Activated naive CD8-positive, alpha-beta T cell (primary cell): ENCODE results near the gene GABRA1.

Source experiments
- H3K27ac Mint-ChIP-seq: one replicate; pipeline ENCODE4 v1.8.0; 2021; ENCODE audit warnings: mixed read lengths
- H3K27me3 Mint-ChIP-seq: one replicate; pipeline ENCODE4 v1.8.0; 2021; ENCODE audit warnings: mixed read lengths
- H3K36me3 Mint-ChIP-seq: one replicate; pipeline ENCODE4 v1.8.0; 2021; ENCODE audit warnings: mixed read lengths
- H3K4me1 Mint-ChIP-seq: one replicate; pipeline ENCODE4 v1.8.0; 2021; ENCODE audit warnings: low read depth, mixed read lengths
- H3K4me3 Mint-ChIP-seq: one replicate; pipeline ENCODE4 v1.8.0; 2021; ENCODE audit warnings: mild to moderate bottlenecking, mixed read lengths
- H3K9me3 Mint-ChIP-seq: one replicate; pipeline ENCODE4 v1.8.0; 2021; ENCODE audit warnings: low read depth, mixed read lengths

Gene GABRA1

GRCh38 chr5:161847941-161848391 lies at the start of gene GABRA1:
GABRA1 (plus strand) TSS chr5:161848120; CDS start chr5:161850811, 2,691 bp downstream.
- Mint-ChIP-seq H3K27me3 (peaks cover 16% of the 10 kb centered on the region), H3K27ac (no peak within 1 kb of the TSS), H3K4me1 (no peaks in the 10 kb centered on the region), H3K4me3 (no peak within 1 kb of the TSS), H3K9me3 (no peaks in the 10 kb centered on the region), H3K36me3 (no peaks in the 10 kb centered on the region)

- Mint-ChIP-seq H3K4me1 (no peaks in the 10 kb centered on the region), H3K27ac (no peak overlapping the region), H3K4me3 (no peak overlapping the region), H3K27me3 (no peaks in the 10 kb centered on the region), H3K36me3 (no peaks in the 10 kb centered on the region), H3K9me3 (no peaks in the 10 kb centered on the region)
These were observed 48.6 kb upstream of the GABRA1 start for GRCh38 chr5:161799316-161799715.

- Mint-ChIP-seq H3K27ac (no peak overlapping the region), H3K36me3 (no peaks in the 10 kb centered on the region), H3K27me3 (no peaks in the 10 kb centered on the region), H3K9me3 (peaks cover 3% of the 10 kb centered on the region), H3K4me3 (no peak overlapping the region), H3K4me1 (no peaks in the 10 kb centered on the region)
These were observed 43.7 kb upstream of the GABRA1 start for GRCh38 chr5:161804263-161804662.

GRCh38 chr5:161846746-161847145 lies 1.2 kb upstream of the GABRA1 start:
- Mint-ChIP-seq H3K4me3 (no peak overlapping the region), H3K9me3 (no peaks in the 10 kb centered on the region), H3K36me3 (no peaks in the 10 kb centered on the region), H3K27me3 (peaks cover 16% of the 10 kb centered on the region), H3K4me1 (no peaks in the 10 kb centered on the region), H3K27ac (no peak overlapping the region)

GRCh38 chr5:161847447-161847846 lies 473 bp upstream of the GABRA1 start:
- H3K36me3 Mint-ChIP-seq, result no peaks in the 10 kb centered on the region
- no peaks in the 10 kb centered on the region for H3K9me3 Mint-ChIP-seq
- no peak overlapping the region for H3K4me3 Mint-ChIP-seq
- H3K4me1 Mint-ChIP-seq, result no peaks in the 10 kb centered on the region
- H3K27me3 Mint-ChIP-seq, result peaks cover 16% of the 10 kb centered on the region
- no peak overlapping the region for H3K27ac Mint-ChIP-seq

- no peak overlapping the region for H3K4me3 Mint-ChIP-seq
- no peaks in the 10 kb centered on the region for H3K9me3 Mint-ChIP-seq
- no peaks in the 10 kb centered on the region for H3K4me1 Mint-ChIP-seq
- H3K27ac Mint-ChIP-seq, result no peak overlapping the region
- no peaks in the 10 kb centered on the region for H3K36me3 Mint-ChIP-seq
- peaks cover 16% of the 10 kb centered on the region for H3K27me3 Mint-ChIP-seq
These were observed 2.6 kb downstream of the GABRA1 start for GRCh38 chr5:161850491-161850890.

GRCh38 chr5:161851691-161852299 lies 3.9 kb downstream of the GABRA1 start:
- Mint-ChIP-seq H3K27ac (no peak overlapping the region), H3K4me1 (no peaks in the 10 kb centered on the region), H3K36me3 (no peaks in the 10 kb centered on the region), H3K4me3 (no peak overlapping the region), H3K27me3 (peaks cover 14% of the 10 kb centered on the region), H3K9me3 (no peaks in the 10 kb centered on the region)

- Mint-ChIP-seq H3K4me3 (no peak overlapping the region), H3K4me1 (no peaks in the 10 kb centered on the region)
These were observed 9.4 kb downstream of the GABRA1 start for GRCh38 chr5:161857358-161857757.

GRCh38 chr5:161863259-161863658 lies 15.3 kb downstream of the GABRA1 start:
- Mint-ChIP-seq H3K36me3 (no peaks in the 10 kb centered on the region), H3K9me3 (peaks cover 6% of the 10 kb centered on the region), H3K4me1 (no peaks in the 10 kb centered on the region), H3K4me3 (no peak overlapping the region), H3K27me3 (no peaks in the 10 kb centered on the region), H3K27ac (no peak overlapping the region)

More at GRCh38 chr5:161857358-161857757, 9.4 kb downstream of the GABRA1 start:
- H3K27ac Mint-ChIP-seq, result no peak overlapping the region
- H3K36me3 Mint-ChIP-seq, result no peaks in the 10 kb centered on the region
- peaks cover 7% of the 10 kb centered on the region for H3K9me3 Mint-ChIP-seq
- no peaks in the 10 kb centered on the region for H3K27me3 Mint-ChIP-seq

GRCh38 chr5:161863811-161864210 lies 15.9 kb downstream of the GABRA1 start:
- Mint-ChIP-seq H3K9me3 (peaks cover under 1% of the 10 kb centered on the region), H3K4me1 (no peaks in the 10 kb centered on the region), H3K36me3 (no peaks in the 10 kb centered on the region), H3K27ac (no peak overlapping the region), H3K27me3 (no peaks in the 10 kb centered on the region), H3K4me3 (no peak overlapping the region)

- Mint-ChIP-seq H3K9me3 (no peaks in the 10 kb centered on the region), H3K4me1 (no peaks in the 10 kb centered on the region), H3K27ac (no peak overlapping the region), H3K4me3 (no peak overlapping the region), H3K36me3 (no peaks in the 10 kb centered on the region), H3K27me3 (no peaks in the 10 kb centered on the region)
These were observed 17.6 kb downstream of the GABRA1 start for GRCh38 chr5:161865510-161865909.

GRCh38 chr5:161889971-161890370 lies 42.1 kb downstream of the GABRA1 start:
- Mint-ChIP-seq H3K9me3 (peaks cover 5% of the 10 kb centered on the region), H3K27ac (no peak overlapping the region), H3K4me1 (no peaks in the 10 kb centered on the region), H3K27me3 (no peaks in the 10 kb centered on the region), H3K36me3 (no peaks in the 10 kb centered on the region), H3K4me3 (no peak overlapping the region)

- no peak overlapping the region for H3K27ac Mint-ChIP-seq
These were observed 47.6 kb downstream of the GABRA1 start for GRCh38 chr5:161895514-161895913.

GRCh38 chr5:161897033-161897432 lies 49.1 kb downstream of the GABRA1 start:
- Mint-ChIP-seq H3K27me3 (no peaks in the 10 kb centered on the region), H3K36me3 (no peaks in the 10 kb centered on the region), H3K9me3 (no peaks in the 10 kb centered on the region), H3K27ac (no peak overlapping the region), H3K4me3 (no peak overlapping the region), H3K4me1 (no peaks in the 10 kb centered on the region)

More at GRCh38 chr5:161895514-161895913, 47.6 kb downstream of the GABRA1 start:
- Mint-ChIP-seq H3K4me1 (no peaks in the 10 kb centered on the region), H3K9me3 (peaks cover 4% of the 10 kb centered on the region), H3K4me3 (no peak overlapping the region), H3K36me3 (no peaks in the 10 kb centered on the region), H3K27me3 (no peaks in the 10 kb centered on the region)

- H3K4me3 Mint-ChIP-seq, result no peak overlapping the region
- H3K27me3 Mint-ChIP-seq, result no peaks in the 10 kb centered on the region
- H3K27ac Mint-ChIP-seq, result no peak overlapping the region
- H3K36me3 Mint-ChIP-seq, result no peaks in the 10 kb centered on the region
- H3K9me3 Mint-ChIP-seq, result no peaks in the 10 kb centered on the region
- H3K4me1 Mint-ChIP-seq, result no peaks in the 10 kb centered on the region
These were observed 51.7 kb downstream of the GABRA1 start for GRCh38 chr5:161899590-161899989.

GRCh38 chr5:161900981-161901380 lies 53.1 kb downstream of the GABRA1 start:
- H3K9me3 Mint-ChIP-seq, result no peaks in the 10 kb centered on the region
- H3K4me1 Mint-ChIP-seq, result no peaks in the 10 kb centered on the region
- no peak overlapping the region for H3K27ac Mint-ChIP-seq
- H3K27me3 Mint-ChIP-seq, result no peaks in the 10 kb centered on the region
- no peaks in the 10 kb centered on the region for H3K36me3 Mint-ChIP-seq
- no peak overlapping the region for H3K4me3 Mint-ChIP-seq
